ENCODE data around the gene CCDC107. TPM values are rescaled to one million over a fixed set of nuclear protein-coding genes. Genes with fewer than 3 reads are reported as not detected.

The CCDC107 gene
- total and polyA plus RNA-seq, 7 donors, result 15.4 to 49.4 (median 27.9) TPM

DNA sequence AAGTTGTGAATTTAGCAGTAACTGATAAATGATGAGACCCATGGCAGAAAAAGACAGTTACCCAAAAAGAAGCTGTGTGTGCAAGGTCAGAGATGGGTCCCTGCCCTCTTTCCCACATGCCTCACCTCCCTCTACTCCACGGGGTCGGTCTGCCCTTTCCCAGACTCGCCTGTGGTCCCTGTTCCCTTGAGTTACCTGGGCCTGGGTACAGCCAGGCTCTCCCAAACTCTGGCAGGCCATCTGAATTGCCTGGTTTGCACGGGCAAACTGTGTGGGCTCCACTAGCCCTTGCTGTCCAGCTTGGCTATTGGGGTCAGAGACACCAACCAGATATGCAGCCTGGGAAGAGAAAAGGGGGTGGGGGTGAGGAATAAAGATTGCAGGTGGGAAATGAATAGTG is 50.1 kb downstream of the CCDC107 start:
- ATAC-seq (no peak), DNase-seq (no peak)
- H3K4me1 ChIP-seq, result no peaks in the 10 kb centered on the region
- H3K4me3 ChIP-seq, result no peak overlapping the region
- no peaks in the 10 kb centered on the region for H3K9me3 ChIP-seq
- no peaks in the 10 kb centered on the region for H3K27me3 ChIP-seq (ENCODE audit: insufficient read depth in 3 of 3, low read length in 2 of 3)
- TF ChIP-seq, protein P1, sequence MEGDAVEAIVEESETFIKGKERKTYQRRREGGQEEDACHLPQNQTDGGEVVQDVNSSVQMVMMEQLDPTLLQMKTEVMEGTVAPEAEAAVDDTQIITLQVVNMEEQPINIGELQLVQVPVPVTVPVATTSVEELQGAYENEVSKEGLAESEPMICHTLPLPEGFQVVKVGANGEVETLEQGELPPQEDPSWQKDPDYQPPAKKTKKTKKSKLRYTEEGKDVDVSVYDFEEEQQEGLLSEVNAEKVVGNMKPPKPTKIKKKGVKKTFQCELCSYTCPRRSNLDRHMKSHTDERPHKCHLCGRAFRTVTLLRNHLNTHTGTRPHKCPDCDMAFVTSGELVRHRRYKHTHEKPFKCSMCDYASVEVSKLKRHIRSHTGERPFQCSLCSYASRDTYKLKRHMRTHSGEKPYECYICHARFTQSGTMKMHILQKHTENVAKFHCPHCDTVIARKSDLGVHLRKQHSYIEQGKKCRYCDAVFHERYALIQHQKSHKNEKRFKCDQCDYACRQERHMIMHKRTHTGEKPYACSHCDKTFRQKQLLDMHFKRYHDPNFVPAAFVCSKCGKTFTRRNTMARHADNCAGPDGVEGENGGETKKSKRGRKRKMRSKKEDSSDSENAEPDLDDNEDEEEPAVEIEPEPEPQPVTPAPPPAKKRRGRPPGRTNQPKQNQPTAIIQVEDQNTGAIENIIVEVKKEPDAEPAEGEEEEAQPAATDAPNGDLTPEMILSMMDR (IDR thresholded peaks at IDR 0.05), result no peak
- intact Hi-C loops (cut with DNase I), result loop anchor here in 1 of 2 donors (10.0 kb wide), 1 partner anchor 303 kb away; no protein-coding TSS in a partner anchor
- H3K27ac ChIP-seq, result no peak overlapping the region
- H3K36me3 ChIP-seq (ENCODE audit: insufficient read depth in 1 of 2, low read depth in 1 of 2), result peaks cover 20 to 99% of the 10 kb centered on the region in 2 donors
- 93 to 96% (median 93%) methylated on average over 4 of the region's 4 CpGs for WGBS, 3 donors

DNA sequence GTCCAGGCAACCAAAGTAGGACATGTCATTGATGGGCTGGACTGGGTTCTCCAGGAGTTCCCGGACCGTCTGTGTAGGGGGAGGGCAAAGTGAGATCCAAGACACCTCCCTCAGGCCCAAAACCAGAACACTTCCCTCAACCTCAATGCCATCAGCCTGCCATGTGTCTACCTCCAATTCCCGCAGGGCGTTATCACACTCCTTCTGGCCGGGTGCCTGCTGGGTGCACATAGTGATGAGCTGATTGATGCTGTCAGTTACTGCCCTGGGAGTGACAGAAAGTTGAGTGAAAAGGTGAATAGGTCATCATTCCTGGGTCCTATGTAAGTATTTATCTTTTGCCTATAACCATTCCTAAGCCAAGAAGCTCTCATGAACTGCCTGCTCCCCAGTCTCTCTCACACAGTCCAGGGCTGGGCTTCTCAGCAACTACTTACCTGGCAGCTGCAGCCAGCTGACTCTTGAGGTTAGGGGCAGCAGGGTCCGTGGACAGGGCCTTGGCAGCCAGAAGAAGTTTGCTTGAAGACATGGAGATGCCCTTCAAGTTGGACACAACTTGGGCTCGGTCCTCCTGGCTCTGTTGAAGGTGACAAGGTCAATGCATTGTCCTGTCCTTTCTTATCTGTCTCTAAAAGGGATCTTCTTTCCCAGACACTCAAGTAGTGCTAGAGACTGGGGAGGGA is 52.9 kb downstream of the CCDC107 start:
- WGBS, 3 donors, result 63 to 84% (median 64%) methylated on average over 7 of the region's 7 CpGs
- no peaks in the 10 kb centered on the region for H3K4me1 ChIP-seq
- no peak overlapping the region for H3K4me3 ChIP-seq
- DNase-seq (no peak), ATAC-seq (no peak)
- no peaks in the 10 kb centered on the region for H3K9me3 ChIP-seq
- H3K36me3 ChIP-seq (ENCODE audit: insufficient read depth in 1 of 2, low read depth in 1 of 2), result peaks cover 30 to 99% of the 10 kb centered on the region in 2 donors
- intact Hi-C loops (cut with DNase I), result no loop called here
- H3K27me3 ChIP-seq (ENCODE audit: insufficient read depth in 3 of 3, low read length in 2 of 3), result no peaks in the 10 kb centered on the region
- TF ChIP-seq, protein P1 (IDR thresholded peaks at IDR 0.05), result no peak
- H3K27ac ChIP-seq, result no peak overlapping the region

Other genes with a start within 250 kb of the CCDC107 start
- gene RUSC2, start 168.2 kb upstream of the CCDC107 start, total RNA-seq, result 100 to 1,000 TPM in 1 of 4 donors, 10 to 100 TPM in 3; 34.4 to 101 (median 72.1) TPM
- gene RUSC2, start 168.2 kb upstream of the CCDC107 start, polyA plus RNA-seq, result 10 to 100 TPM; 37.1 to 53.9 (median 45.7) TPM
- 10 to 100 TPM; 44.4 to 81.0 (median 56.8) TPM for gene TESK1, start 53.0 kb upstream of the CCDC107 start, total RNA-seq
- 10 to 100 TPM; 59.4 to 73.6 (median 70.7) TPM for gene TESK1, start 53.0 kb upstream of the CCDC107 start, polyA plus RNA-seq
- gene CD72, start 39.9 kb upstream of the CCDC107 start, total RNA-seq, result under 1 TPM; 0.57 to 0.71 (median 0.64) TPM
- 1 to 10 TPM in 1 of 3 donors, under 1 TPM in 2; 0.46 to 1.2 (median 0.68) TPM for gene CD72, start 39.9 kb upstream of the CCDC107 start, polyA plus RNA-seq
- gene SIT1, start 7.4 kb upstream of the CCDC107 start, total RNA-seq, result under 1 TPM; 0.23 to 0.34 (median 0.28) TPM
- under 1 TPM in 2 of 3 donors, not detected in 1; 0.08 to 0.10 TPM for gene SIT1, start 7.4 kb upstream of the CCDC107 start, polyA plus RNA-seq
- gene RMRP, start 273 bp upstream of the CCDC107 start, total RNA-seq, result over 10,000 TPM in 1 of 4 donors, 1,000 to 10,000 TPM in 3; 3,787 to 10,280 (median 6,744) TPM
- gene RMRP, start 273 bp upstream of the CCDC107 start, polyA plus RNA-seq, result 10 to 100 TPM in 1 of 3 donors, not detected in 2; 26.8 TPM
- under 1 TPM in 3 of 4 donors, not detected in 1; 0.07 to 0.21 (median 0.10) TPM for gene ARHGEF39, start 6.9 kb downstream of the CCDC107 start, total RNA-seq
- gene ARHGEF39, start 6.9 kb downstream of the CCDC107 start, polyA plus RNA-seq, result under 1 TPM; 0.20 to 0.79 (median 0.29) TPM
- gene CA9, start 15.6 kb downstream of the CCDC107 start, total RNA-seq, result not detected
- under 1 TPM; 0.03 to 0.49 (median 0.05) TPM for gene CA9, start 15.6 kb downstream of the CCDC107 start, polyA plus RNA-seq
- over 10,000 TPM in 1 of 4 donors, 1,000 to 10,000 TPM in 3; 6,047 to 11,456 (median 7,939) TPM for gene TPM2, start 31.6 kb downstream of the CCDC107 start, total RNA-seq
- gene TPM2, start 31.6 kb downstream of the CCDC107 start, polyA plus RNA-seq, result over 10,000 TPM in 2 of 3 donors, 1,000 to 10,000 TPM in 1; 6,654 to 16,334 (median 13,470) TPM
- 100 to 1,000 TPM; 146 to 212 (median 152) TPM for gene TLN1, start 73.9 kb downstream of the CCDC107 start, total RNA-seq
- gene TLN1, start 73.9 kb downstream of the CCDC107 start, polyA plus RNA-seq, result 100 to 1,000 TPM in 1 of 3 donors, 10 to 100 TPM in 2; 88.2 to 320 (median 96.5) TPM
- 10 to 100 TPM; 16.1 to 22.4 (median 20.5) TPM for gene CREB3, start 74.4 kb downstream of the CCDC107 start, total RNA-seq
- 10 to 100 TPM; 20.9 to 55.1 (median 27.8) TPM for gene CREB3, start 74.4 kb downstream of the CCDC107 start, polyA plus RNA-seq
- gene GBA2, start 90.9 kb downstream of the CCDC107 start, total RNA-seq, result 10 to 100 TPM; 36.1 to 83.6 (median 50.1) TPM
- gene GBA2, start 90.9 kb downstream of the CCDC107 start, polyA plus RNA-seq, result 100 to 1,000 TPM in 1 of 3 donors, 10 to 100 TPM in 2; 47.0 to 107 (median 47.4) TPM
- 10 to 100 TPM; 32.3 to 51.0 (median 37.4) TPM for gene RGP1, start 91.0 kb downstream of the CCDC107 start, total RNA-seq
- 10 to 100 TPM; 10.7 to 34.6 (median 24.0) TPM for gene RGP1, start 91.0 kb downstream of the CCDC107 start, polyA plus RNA-seq
- not detected for gene MSMP, start 96.0 kb downstream of the CCDC107 start, total RNA-seq
- 1 to 10 TPM in 1 of 3 donors, under 1 TPM in 1, not detected in 1; 0.16 to 1.2 TPM for gene MSMP, start 96.0 kb downstream of the CCDC107 start, polyA plus RNA-seq
- 10 to 100 TPM; 14.7 to 28.4 (median 18.3) TPM for gene NPR2, start 133.3 kb downstream of the CCDC107 start, total RNA-seq
- 10 to 100 TPM in 1 of 3 donors, 1 to 10 TPM in 2; 8.7 to 27.2 (median 9.2) TPM for gene NPR2, start 133.3 kb downstream of the CCDC107 start, polyA plus RNA-seq
- 1 to 10 TPM in 1 of 4 donors, under 1 TPM in 3; 0.39 to 1.3 (median 0.94) TPM for gene SPAG8, start 154.0 kb downstream of the CCDC107 start, total RNA-seq
- gene SPAG8, start 154.0 kb downstream of the CCDC107 start, polyA plus RNA-seq, result 1 to 10 TPM in 1 of 3 donors, under 1 TPM in 2; 0.25 to 1.2 (median 0.56) TPM
- 10 to 100 TPM; 36.5 to 53.9 (median 42.3) TPM for gene HINT2, start 156.8 kb downstream of the CCDC107 start, total RNA-seq
- 10 to 100 TPM; 43.8 to 64.7 (median 48.1) TPM for gene HINT2, start 156.8 kb downstream of the CCDC107 start, polyA plus RNA-seq
- not detected for gene FAM221B, start 170.4 kb downstream of the CCDC107 start, total RNA-seq
- gene FAM221B, start 170.4 kb downstream of the CCDC107 start, polyA plus RNA-seq, result not detected
- gene TMEM8B, start 170.9 kb downstream of the CCDC107 start, total RNA-seq, result 10 to 100 TPM in 2 of 4 donors, 1 to 10 TPM in 2; 8.9 to 18.5 (median 11.6) TPM
- 1 to 10 TPM; 2.8 to 5.9 (median 3.9) TPM for gene TMEM8B, start 170.9 kb downstream of the CCDC107 start, polyA plus RNA-seq
- not detected for gene OR13J1, start 212.1 kb downstream of the CCDC107 start, total RNA-seq
- gene OR13J1, start 212.1 kb downstream of the CCDC107 start, polyA plus RNA-seq, result not detected
- 1 to 10 TPM in 3 of 4 donors, under 1 TPM in 1; 0.95 to 4.9 (median 3.0) TPM for gene HRCT1, start 247.9 kb downstream of the CCDC107 start, total RNA-seq
- 1 to 10 TPM in 2 of 3 donors, under 1 TPM in 1; 0.59 to 5.4 (median 1.6) TPM for gene HRCT1, start 247.9 kb downstream of the CCDC107 start, polyA plus RNA-seq